NCI-H1694 (cell line): ENCODE results near the gene TAAR6.
A peak's percentile ranks its signal among the peaks of the same experiment; 100 is the strongest.
"Not testable (repeated sequence)": the region's sequence is repeated elsewhere in the genome, so short reads cannot be mapped to it uniquely, and the experiment has no call there.

Experiments
- DNase-seq: peaks from one replicate; lab custom pipeline; 2025; lab: John Stamatoyannopoulos, UW

The TAAR6 gene

GRCh38 chr6:132570221-132570777 lies at the start of gene TAAR6:
TAAR6 (plus strand) TSS chr6:132570322; CDS start chr6:132570322, 0 bp downstream.
- DNase-seq: no peak

DNA sequence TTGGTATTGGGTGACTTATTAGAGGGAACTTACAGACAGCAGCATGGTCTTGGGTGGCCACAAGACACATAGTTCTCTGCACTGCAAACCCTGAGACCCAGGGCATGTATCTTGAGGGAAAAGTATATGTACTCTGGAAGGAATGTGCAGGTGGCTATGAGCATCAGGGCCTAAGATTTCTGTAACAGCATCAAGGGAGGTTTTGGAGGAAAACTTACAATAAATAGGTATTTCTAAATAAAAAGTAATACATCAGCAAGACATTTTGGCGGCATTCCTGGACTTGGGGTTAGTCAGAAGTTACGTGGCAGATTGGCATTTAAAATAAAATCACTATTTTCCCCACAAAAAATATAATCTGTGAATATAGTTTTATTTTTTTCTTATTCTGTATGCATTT lies 49.2 kb upstream of the TAAR6 start:
- DNase-seq: no peak

- no peak for DNase-seq
Observed at GRCh38 chr6:132524646-132525045, 45.5 kb upstream of the TAAR6 start.

DNA sequence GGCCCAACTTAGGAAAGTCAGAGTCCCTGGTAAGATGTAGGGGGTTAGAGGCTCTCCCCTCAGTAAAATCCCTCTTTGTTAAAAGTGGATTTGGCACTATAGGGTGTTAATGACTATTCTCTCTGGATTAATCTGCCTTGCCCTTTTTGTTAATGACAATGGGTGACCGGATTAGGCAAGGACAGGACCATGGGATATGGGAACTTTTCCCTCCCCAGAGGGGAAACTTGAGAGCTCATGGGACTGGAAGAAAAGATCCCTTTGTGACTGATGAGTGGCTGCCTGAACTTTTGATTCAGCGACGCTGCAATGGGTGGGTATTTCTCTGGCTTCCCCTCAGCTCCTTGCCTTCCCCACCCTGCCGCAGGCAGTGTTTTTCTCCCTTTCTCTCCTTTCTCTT lies 44.3 kb upstream of the TAAR6 start:
- DNase-seq: no peak

DNA sequence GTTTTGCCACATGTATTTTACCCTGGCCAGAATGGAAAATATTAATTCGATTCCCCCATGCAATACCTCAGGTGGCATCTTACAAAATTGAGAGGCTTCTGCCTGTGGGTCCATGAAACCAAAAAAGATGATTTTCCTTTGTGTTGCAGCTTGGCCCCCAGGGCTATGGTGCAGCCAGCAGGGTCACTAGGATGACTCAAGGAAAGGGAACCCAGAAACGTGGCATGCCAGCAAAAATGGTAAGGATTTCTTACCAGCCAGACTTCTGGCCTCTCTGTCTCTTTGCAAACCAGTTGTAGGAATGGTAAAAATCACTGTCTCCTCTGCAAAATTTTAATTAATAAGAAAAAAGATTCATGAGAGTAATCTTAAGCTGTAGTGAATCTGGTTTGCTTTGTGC lies 43.7 kb upstream of the TAAR6 start:
- DNase-seq: no peak

GRCh38 chr6:132527791-132528190 lies 42.3 kb upstream of the TAAR6 start:
- DNase-seq: no peak

DNA sequence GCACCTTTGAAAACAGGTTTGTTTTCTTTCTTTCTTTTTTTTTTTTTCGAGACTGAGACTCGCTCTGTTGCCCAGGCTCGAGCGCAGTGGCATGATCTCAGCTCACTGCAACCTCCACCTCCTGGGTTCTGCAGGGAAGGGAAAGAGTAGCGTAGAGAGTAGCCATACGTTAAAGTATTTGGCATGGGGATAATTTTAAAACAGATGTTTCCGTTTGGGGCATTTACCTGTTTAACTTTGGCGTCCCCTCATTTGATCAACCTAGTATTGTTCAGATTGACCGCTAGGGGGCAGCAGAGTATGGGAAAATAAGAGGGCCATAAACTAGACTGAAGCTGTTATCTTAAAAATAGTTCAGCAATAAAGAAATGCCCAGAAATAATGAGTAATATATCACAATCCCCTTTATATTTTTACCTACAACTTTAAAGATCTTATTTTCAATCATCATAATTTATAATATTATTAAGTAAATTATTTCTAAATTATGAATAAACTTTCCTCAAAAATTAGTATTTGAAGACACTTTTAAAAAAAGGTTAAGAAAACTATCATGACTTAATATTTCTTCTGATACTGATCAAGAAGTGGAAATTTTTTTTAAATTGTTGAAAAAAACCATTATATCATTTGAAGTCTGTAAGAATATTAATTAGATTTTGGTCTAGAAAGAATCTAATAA lies 39.7 kb upstream of the TAAR6 start:
- peak; percentile 52 for DNase-seq

- DNase-seq: not testable (repeated sequence)
Observed at GRCh38 chr6:132534546-132534945, 35.6 kb upstream of the TAAR6 start.

GRCh38 chr6:132537145-132537544 lies 33.0 kb upstream of the TAAR6 start:
- no peak for DNase-seq

GRCh38 chr6:132537977-132538376 lies 32.1 kb upstream of the TAAR6 start, which contains the start of gene TAAR9:
TAAR9 (plus strand) TSS chr6:132538277; CDS start chr6:132538290, 13 bp downstream.
- DNase-seq: no peak

- DNase-seq: no peak
Observed at GRCh38 chr6:132544826-132545225, 25.3 kb upstream of the TAAR6 start.

GRCh38 chr6:132548746-132549463 lies 21.2 kb upstream of the TAAR6 start:
- no peak for DNase-seq

- no peak for DNase-seq
Observed at GRCh38 chr6:132551214-132551613, 18.9 kb upstream of the TAAR6 start.

- DNase-seq: no peak
Observed at GRCh38 chr6:132552372-132552771, 17.8 kb upstream of the TAAR6 start, which contains the start of gene TAAR8. TAAR8 (plus strand) TSS chr6:132552672; CDS start chr6:132552693, 21 bp downstream.

- not testable (repeated sequence) for DNase-seq
Observed at GRCh38 chr6:132560087-132560486, 10.0 kb upstream of the TAAR6 start.

DNA sequence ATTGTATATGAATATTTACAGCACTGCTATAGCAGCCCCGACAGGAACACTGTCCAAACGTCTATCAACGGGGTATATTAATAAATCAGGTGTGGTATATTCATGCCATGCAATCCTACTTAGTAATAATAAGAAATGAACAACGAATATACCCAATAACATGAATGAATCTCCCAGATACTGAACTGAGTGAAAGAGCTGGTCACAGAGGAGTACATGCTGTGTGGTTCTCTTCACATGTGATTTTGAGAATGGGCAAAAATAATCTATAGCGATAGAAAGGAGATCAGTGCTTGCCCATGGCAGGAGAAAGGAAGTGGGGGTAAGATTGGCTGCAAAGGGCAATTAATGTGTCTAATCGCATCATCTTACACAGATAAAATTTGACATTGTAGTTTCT lies 3.7 kb upstream of the TAAR6 start:
- no peak for DNase-seq

- DNase-seq: no peak
Observed at GRCh38 chr6:132567566-132567965, 2.6 kb upstream of the TAAR6 start.

- DNase-seq: no peak
Observed at GRCh38 chr6:132568611-132569010, 1.5 kb upstream of the TAAR6 start.

- DNase-seq: no peak
Observed at GRCh38 chr6:132569170-132569569, 952 bp upstream of the TAAR6 start.

- DNase-seq: no peak
Observed at GRCh38 chr6:132571774-132572173, 1.7 kb downstream of the TAAR6 start.

- no peak for DNase-seq
Observed at GRCh38 chr6:132584698-132585097, 14.6 kb downstream of the TAAR6 start.

DNA sequence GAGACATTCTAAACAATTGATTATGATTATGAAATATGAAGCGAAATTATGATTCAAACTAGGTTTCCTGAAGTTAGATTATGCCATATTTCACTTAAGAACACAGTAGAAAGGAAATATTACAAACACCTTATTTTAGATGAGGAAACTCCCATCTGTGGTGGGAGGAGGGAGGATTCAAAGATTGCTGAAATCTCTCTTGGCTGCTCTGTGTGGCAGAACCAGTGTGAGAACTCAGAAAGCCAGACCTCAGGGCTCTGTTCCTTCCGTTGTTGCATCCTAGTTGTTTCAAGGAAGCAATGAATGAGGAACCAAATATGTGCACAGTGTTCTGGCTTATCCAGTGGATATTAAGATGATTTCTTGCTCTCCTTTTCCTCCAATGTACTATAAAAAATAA lies 17.3 kb downstream of the TAAR6 start:
- no peak for DNase-seq

DNA sequence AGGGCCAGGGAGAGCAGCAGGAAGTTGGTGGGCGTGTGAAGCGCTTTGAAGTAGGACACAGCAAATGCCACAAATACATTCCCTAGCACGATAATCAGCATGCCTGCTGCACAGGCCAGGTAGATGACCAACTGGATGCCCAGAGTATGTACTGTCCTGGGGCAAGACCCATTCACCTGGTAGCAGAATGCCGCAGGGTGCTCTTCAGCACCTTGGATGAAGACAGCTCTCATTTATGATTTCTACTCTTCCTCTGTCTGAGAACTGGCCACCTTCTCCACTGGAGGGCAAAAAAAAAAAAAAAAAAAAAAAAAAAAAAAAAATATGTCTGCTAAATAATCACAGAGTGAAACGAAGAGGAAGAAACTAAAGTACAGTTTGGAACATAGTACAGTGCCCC lies 19.3 kb downstream of the TAAR6 start, which contains the start of gene TAAR5:
Gene TAAR5 (minus strand): TSS at position 288 of the 400 bp plus-strand sequence. CDS start 55 bp downstream, at position 233.
- DNase-seq: no peak
